ENCODE results near the gene HPCA.

Gene HPCA

DNA sequence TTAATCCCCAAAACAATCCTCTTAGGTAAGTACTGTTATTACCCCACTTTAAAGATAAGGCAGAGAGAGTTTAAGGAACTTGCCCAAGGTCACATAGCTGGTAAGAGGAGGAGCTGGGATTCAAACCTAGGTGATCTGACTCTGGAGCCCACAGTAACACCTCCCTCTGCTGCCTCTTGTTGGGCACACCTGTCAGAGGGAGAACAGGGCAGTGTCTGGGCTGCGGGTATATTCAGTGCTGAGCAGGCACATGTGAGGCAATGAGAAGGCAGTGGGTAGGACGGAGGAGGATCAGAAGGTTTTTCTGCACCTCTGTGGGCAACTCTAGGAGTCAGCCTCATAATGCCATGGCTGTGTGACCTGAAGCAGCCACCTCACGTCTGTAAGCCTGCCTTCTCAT is 1.8 kb downstream of the HPCA start:
- no peak overlapping the region for H3K4me3 ChIP-seq

DNA sequence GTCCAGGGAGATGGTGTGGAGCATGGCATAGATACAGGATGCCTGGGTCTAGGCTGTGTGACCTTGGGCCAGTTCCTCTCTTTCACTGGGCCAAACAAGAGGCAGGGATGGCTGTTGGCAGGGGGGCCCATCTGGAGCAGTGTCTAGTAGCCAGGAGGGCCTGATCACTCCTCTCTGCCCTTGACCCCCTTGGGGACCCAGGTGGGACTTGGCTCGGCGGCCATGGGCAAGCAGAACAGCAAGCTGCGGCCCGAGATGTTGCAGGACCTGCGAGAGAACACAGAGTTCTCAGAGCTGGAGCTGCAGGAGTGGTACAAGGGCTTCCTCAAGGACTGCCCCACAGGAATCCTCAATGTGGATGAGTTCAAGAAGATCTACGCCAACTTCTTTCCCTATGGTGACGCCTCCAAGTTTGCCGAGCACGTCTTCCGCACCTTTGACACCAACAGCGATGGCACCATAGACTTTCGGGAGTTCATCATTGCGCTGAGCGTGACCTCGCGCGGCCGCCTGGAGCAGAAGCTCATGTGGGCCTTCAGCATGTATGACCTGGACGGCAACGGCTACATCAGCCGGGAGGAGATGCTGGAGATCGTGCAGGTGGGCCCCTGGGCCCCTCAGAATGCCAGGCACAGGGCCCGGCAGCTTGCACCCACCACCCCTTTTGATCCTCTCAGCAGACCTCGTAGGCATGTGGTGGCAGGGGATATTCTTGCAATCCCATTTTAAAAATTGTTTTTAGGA is 2.6 kb downstream of the HPCA start:
- Histone ChIP-seq H3K4me3 (no peak overlapping the region), H3K27ac (no peak overlapping the region)

More for the DNA sequence above, 1.8 kb downstream of the HPCA start:
- no peak overlapping the region for H3K27ac ChIP-seq

- Histone ChIP-seq H3K27ac (no peak overlapping the region), H3K4me3 (no peak overlapping the region)
Observed at GRCh38 chr1:32889731-32890278, 3.5 kb downstream of the HPCA start.

GRCh38 chr1:32890516-32891240 is 4.4 kb downstream of the HPCA start:
- H3K27ac ChIP-seq: no peak overlapping the region
- H3K4me3 ChIP-seq: no peak overlapping the region

- no peak overlapping the region for H3K4me3 ChIP-seq
- no peak overlapping the region for H3K27ac ChIP-seq
Observed at GRCh38 chr1:32891241-32891570, 4.9 kb downstream of the HPCA start.

- Histone ChIP-seq H3K4me3 (no peak overlapping the region), H3K27ac (no peak overlapping the region)
Observed at GRCh38 chr1:32891630-32892029, 5.3 kb downstream of the HPCA start.

DNA sequence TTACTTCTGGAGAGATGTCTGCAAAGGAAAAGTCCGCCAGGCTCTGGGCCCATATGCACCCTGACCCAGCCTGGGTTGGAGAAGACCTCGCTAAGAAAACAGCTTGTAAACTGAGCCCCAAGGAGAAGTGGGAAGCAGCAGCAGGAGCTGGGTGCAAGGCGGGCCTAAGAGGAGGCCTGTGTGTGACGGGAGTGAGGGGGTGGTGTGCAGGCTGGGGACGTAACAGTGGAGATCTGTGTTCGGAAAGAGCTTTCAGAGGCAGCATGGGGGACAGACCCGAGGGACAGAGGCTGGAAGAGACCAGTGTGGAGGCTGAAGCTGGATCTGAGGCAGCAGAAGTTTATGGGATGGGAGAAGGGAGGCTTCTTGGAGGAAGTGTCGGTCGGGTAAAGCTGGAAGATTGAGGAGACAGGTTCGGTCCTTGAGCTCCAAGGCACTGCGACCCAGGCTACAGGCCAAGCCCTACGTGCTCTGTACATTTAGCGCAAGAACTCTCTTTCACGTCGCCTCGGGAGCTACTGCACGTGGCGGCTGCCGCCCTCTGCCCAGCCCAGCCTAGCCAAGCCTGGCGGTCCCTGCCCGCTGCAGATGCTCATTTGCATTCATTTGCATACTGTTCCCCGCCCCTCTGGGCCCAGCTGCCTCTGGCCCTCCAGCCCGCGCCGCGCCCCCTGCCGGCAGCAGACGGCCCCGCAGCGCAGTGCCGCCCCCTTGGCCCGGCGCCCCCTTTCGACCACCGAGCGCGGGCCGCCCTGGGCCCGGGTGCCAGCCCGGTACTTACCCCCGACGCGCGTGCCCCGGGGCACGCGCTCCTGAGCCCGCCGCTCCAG is 6.3 kb downstream of the HPCA start:
- Histone ChIP-seq H3K27ac (peak overlapping the region in 3 of 21 experiments; percentile 1 to 37 (median 3)), H3K4me3 (peak overlapping the region; percentile 19 to 50 (median 34))

DNA sequence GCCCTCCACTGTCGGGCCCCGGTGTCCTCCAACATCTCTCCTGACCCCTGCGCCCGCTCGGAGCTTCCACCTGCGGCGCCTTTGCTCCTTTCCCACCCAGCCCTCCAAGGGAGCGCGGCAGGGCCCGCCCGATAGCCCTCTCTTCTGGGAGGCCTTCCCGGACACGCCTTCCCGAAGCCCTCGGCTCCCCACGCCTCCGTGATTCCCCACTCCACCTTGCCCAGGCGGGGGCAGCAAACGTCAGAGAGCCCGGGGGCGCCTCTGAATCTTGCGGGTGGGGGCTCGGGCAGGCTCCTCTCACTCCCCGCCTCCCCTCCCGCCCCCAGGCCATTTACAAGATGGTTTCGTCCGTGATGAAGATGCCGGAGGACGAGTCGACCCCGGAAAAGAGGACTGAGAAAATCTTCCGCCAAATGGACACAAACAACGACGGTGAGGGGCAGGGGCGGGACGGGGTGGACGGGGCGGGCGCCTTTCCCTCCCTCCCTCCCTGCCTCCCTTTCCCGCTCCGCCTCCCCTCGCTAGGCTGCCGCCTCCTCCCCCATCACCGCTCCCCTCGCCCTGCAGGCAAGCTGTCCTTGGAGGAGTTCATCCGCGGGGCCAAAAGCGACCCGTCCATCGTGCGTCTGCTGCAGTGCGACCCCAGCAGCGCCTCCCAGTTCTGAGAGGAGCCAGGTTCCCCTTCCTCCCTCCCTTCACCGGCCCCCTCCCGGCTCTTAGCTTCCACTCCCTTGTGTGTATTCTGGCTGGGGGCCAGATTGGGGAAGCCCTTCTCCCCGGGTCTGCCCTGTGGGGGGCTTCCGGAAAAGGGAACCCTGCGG is 7.1 kb downstream of the HPCA start:
- H3K27ac ChIP-seq: peak overlapping the region in 4 of 21 experiments; percentile 3 to 38 (median 30)
- peak overlapping the region; percentile 19 to 50 (median 34) for H3K4me3 ChIP-seq

DNA sequence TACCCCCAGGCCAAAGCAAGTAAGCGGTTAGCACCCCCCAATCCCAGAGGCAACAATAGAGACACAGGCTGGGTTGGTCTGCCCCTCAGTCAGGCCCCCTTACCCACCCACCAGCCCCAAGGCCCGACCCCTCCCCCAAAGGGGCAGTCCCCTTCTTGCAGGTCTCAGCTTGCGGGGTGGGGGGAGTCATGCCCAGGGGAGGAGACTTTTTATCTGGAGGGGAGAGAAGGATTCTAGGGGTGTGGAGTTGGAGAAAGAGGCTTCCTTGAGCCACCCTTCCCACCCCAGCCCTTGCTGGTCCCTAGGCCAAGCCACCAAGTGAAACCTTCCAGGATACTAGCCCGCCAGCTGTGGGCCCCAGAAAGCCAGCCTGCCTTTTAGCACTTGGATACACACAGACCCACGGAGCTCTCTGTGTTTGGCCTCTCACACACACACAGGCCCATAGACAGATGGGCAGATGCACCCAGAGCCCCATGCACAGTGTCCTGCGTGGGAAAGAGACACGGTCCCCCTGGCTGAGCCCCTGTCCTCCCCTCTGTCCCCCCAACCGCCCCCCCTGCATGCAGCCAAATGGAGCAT is 7.8 kb downstream of the HPCA start:
- peak overlapping the region in 2 of 21 experiments; percentile 22 to 37 for H3K27ac ChIP-seq
- H3K4me3 ChIP-seq: no peak overlapping the region

GRCh38 chr1:32894681-32895080 is 8.4 kb downstream of the HPCA start:
- H3K4me3 ChIP-seq: no peak overlapping the region
- no peak overlapping the region for H3K27ac ChIP-seq

- no peak overlapping the region for H3K27ac ChIP-seq
- no peak overlapping the region for H3K4me3 ChIP-seq
Observed at GRCh38 chr1:32895325-32896215, 9.3 kb downstream of the HPCA start.

DNA sequence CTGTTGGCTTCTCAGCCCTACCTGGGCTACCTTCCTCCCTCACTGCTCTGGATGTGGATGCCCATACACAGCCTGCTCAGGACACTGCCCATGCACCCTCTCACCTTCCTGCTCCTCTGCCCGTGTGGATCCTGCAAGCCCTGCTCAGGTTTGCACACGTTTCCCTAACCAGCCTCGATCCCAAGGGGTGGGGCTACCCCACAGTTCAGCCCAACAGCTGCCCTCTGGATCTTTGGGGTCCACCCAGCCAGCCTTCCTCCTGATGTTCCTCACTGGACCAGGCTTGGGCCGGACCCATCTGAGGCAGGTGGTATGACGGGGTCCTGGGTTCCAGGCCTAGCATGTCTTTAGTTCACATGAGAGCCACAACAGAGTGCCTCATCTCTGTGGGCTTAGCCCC is 10.2 kb downstream of the HPCA start:
- H3K4me3 ChIP-seq: no peak overlapping the region
- no peak overlapping the region for H3K27ac ChIP-seq

GRCh38 chr1:32897082-32898049 is 11.1 kb downstream of the HPCA start:
- H3K4me3 ChIP-seq: no peak overlapping the region
- H3K27ac ChIP-seq: no peak overlapping the region

- H3K27ac ChIP-seq: no peak overlapping the region
- no peak overlapping the region for H3K4me3 ChIP-seq
Observed at GRCh38 chr1:32898056-32898455, 11.8 kb downstream of the HPCA start.

DNA sequence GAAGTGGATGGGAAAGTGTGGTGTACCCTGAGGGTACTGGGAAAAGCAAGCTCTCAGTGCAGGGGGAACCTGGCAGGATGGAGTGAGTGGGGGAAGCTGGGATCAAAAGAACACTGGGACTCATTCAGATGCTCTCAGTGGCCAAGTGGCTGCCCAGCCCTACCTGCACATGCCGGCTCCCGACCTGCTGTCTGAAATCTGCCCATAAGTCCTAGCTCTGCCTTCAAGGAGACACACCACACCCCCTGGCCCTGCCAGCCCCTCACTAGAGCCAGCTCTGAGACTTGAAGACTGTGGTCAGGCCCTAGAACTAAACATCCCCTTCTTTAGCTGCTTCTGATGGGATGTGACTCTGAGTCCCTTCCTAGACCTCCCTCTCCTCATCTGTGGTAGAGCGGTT is 12.7 kb downstream of the HPCA start:
- Histone ChIP-seq H3K4me3 (no peak overlapping the region), H3K27ac (no peak overlapping the region)

DNA sequence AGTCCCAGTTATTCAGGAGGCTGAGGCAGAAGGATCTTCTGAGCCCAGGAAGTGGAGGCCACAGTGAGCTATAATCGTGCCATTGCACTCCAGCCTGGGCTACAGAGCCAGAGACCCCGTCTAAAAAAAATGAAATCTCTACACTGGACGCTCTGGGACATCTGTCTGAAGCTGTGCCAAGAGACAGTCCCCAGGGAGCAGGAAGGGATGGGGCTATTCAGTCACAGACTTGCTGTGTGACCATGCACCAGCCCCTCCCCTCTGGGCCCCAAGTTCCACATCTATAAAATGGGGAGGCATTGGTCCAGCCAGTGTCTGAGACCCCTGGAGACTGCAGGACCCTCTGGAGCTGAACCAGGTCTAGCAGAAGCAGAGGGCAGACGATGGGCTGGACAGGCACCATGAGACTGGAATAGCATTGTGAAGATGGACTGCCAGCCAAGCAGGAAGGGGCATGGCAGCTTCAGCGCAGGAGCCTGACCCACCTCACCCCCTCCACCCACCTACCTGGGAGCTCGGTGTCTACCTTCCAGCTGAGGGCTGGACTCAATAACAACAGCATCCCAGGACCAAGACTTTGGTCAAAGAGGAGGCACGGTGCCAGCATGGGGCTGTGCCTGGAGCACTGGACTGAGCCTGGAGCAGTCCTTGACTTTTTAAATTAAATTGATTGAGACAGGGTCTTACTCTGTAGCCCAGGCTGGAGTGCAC is 13.4 kb downstream of the HPCA start:
- H3K4me3 ChIP-seq: peak overlapping the region in 3 of 7 experiments; percentile 63 to 69 (median 68)
- no peak overlapping the region for H3K27ac ChIP-seq

Data from skin epidermis (tissue), 12 donors.